ENCODE results near the gene ATXN7L1.

ATXN7L1 gene

DNA sequence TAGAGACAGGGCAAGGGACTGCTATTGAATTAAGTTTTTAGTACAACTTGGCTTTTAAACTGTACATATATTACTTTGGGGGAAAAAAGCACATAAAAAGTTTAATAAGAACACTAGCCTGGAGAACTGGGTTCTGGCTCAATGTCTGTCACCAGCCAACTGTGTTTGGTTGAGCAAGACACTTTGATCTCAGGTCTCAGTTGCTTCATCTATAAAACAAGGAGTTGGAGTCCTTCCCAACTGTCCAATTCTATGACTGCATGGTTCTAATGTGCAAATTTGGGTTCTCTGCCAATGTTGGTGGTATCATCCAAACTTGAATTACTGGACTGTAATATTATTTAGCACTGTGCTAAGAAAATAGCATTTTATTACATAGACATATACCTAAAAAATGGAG, 50.3 kb downstream of the ATXN7L1 start:
- DNase-seq, result no peak

DNA sequence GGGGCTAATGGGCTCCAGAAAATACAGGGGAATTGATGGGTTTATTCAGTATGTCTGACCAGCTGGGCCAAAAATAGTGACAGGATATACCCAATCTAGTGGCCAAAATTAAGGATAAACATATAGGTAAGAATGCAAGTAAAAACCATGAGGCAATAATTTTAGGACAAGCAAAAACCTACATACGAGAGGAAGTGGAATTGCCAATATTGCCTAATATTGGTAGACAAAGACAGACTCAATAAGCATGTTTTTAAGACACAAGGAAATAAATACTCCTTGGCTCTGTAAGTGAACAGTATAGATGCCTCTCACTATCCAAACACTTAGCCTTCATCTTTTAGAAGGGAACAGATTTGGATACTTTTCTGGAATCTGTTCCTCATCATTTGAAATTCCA, 51.0 kb downstream of the ATXN7L1 start:
- no peak for DNase-seq

DNA sequence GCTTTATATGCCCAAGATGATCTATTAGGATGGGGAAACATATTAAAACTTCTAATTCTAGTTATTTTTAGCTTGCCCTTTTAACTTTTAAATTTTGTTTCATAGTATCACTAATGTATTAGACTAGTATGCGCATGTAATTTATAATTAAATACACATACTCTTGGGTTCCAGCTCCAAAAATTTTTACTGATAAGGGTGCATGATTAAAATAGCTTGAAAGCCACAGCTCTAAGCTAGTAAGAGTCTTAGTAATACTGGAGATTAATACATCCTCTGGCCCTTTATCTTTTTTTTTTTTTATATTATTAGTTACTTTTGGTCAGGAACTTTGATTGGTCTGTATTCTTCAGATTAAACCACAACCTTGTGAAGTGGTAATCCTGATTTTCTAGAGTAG, 53.6 kb downstream of the ATXN7L1 start:
- no peak for DNase-seq

DNA sequence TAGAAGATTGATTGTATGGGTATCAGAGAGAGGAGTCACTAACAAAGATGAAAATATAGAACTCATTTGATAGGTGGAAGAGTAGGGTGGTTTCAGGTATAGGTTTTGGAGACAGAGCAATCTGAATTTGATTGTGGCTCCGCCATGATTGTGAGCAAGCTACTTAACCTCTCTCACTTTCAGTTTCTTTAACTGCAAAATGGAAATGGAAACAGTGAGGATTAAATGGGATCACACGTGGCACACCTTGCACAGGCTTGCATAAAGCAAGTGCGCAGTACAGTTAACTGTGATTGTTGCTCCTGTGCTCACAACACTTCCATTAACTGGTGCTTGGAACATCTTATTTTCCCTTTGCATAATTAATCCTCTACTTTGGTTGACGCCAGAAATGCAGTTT, 54.9 kb downstream of the ATXN7L1 start:
- no peak for DNase-seq

DNA sequence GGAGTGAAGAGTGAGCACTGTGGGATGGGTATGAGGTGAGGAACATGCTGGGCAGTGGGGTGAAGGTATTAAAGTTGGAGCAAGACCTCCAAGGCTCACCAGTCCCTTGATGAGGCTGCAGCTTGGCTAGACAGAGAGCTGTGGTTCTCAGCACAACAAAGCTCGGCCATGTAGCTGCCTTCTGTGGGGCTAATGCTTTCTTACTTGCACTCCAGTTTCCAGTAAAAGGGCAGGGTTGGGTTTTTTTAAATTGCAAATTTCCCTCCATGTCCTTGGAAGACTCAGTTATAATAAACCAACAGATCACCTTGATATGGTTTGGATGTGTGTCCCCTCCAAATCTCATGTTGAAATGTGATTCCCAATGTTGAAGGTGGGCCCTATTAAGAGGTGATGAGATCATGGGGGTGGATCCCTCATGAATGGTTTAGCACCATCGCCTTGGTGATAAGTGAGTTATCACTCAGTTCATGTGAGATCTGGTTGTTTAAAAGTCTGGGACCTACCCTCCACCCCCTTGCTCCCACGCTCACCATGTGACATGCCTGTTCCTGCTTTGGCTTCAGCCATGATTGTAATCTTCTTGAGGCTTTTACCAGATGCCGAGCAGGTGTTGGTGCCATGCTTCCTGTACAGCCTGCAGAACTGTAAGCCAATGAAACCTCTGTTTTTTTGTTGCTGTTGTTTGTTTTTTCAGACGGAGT, 55.9 kb downstream of the ATXN7L1 start:
- no peak for DNase-seq

DNA sequence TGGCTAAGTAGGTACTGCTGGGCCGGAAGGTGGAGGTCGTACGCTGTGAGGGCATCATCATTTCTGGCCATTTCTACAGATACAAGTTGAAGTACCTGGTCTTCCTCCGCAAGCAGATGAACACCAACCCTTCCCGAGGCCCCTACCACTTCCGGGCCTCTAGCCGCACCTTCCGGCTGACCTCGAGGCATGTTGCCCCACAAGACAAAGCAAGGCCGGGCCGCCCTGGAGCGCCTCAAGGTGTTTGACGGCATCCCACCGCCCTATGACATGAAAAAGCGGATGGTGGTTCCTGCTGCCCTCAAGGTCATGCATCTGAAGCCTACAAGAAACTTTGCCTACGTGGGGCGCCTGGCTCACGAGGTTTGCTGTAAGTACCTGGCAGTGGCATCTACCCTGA, 56.8 kb downstream of the ATXN7L1 start:
- no peak for DNase-seq

- no peak for DNase-seq
Observed at GRCh38 chr7:105816954-105817615, 59.3 kb downstream of the ATXN7L1 start.

DNA sequence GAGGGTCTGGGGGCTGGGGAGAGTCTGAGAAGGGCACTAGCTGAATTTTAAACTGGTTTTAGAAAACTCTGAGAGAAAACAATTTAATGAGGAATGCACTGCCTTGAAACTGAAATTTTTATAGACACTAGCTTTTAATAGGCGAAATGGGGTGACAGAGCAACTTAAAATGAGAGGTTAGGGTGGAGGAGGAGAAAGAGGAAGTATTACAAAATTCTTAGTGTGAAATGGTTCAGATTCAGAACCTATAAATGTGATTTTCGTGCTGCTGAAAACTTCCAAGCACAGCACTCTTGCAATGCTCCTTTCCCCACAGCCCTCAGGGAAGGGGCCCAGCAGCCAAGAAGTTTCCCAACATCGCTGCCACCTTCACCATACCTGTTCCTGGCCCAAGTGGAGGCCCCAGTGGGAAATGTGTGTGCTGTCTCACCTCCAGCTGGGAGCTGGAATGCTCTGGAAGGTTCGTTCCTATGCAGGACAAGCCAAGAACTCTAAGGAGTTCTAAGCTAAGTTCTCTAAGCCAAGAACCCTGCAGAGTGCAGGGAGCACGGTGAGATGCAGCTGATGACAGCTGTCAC, 60.0 kb downstream of the ATXN7L1 start:
- no peak for DNase-seq

DNA sequence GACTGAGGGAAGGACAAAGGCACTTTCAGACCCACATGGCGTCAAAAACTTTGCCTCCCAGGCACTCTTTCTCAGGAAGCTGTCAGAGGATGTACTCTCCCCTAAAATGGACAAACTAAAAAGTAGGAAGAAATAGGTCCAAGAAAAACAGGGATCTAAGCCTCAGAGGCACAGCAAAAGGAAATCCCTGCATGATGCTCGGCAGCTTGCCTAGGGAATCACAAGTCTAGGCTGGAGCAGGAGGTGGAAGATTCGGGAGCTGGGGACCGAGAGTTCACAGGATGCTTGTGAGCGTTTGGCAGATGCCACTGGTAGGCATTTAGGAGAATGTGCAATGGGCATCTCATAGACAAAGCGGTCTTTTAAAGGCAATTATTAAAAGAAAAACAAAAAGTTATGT, 60.8 kb downstream of the ATXN7L1 start:
- no peak for DNase-seq

GRCh38 chr7:105814481-105814880, 61.9 kb downstream of the ATXN7L1 start:
- no peak for DNase-seq

DNA sequence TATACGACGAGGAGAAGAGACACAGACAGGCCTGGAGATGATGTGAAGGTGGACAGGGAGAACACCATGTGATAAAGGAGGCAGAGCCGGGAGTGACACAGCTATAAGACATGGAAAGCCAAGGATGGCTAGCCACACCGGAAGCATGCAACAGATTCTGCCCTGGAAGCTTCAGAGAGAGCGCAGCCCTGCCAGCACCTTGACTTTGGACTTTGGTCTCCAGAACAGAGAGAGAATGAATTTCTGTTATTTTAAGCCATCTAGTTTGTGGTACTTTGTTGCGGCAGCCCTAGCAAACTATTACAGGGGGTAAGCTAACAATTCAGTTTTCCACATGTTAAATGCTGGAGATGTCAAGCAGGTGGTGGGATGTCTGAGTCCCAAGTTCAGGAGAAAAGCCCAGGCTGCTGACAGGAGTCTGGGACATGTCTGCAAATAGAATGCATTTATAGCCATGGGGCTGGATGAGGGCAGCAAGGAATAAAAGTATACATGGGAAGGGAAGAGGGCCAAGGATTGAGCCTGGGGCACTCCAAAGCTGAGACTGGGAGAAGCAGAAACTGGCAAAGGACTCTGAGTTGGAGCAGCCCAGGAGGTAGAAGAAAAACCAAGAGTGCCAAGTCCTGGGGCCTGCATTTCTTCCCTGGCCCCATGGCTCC, 65.1 kb downstream of the ATXN7L1 start:
- no peak for DNase-seq

GRCh38 chr7:105810556-105810955, 65.8 kb downstream of the ATXN7L1 start:
- DNase-seq, result peak; percentile 30

DNA sequence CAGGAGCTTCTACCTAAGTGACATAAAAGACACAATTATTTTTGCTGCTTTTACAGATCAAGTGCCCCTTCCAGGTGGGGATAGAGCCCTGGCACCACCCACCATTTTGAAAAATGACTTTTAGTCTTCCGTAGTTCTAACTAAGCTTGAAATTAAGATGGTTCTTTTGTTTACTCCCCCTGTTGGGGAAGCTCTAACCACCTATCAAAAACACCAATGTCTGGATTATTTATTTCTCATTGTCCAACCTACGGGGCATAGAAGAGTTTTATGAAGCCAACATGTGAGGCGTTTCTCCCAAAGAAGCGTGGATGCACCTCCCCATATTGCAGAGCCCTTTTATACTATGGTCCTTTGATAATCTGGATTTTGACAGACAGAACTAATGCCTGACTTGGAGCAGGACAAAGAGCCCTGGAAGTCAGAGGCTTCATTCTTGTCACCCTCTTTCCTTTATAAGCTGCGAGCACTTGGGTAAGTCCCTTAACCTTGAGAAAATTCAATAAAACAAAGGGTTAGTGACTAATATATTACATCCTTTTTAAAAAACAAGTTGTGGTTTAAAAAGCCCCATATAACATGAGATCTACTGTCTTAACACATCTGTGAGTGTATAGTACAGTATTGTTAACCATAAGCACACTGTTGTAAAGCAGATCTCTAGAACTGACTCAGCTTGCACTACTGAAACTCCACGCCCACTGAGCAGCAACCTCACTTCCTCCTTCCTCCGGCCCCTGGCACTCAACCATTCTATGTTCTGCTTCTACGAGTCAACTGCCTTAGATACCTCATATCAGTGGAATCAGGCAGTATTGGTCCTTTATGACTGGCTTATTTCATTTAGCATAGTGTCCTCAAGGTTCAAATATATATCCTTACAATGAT, 67.5 kb downstream of the ATXN7L1 start:
- peak; percentile 76 for DNase-seq

- DNase-seq, result no peak
Observed at GRCh38 chr7:105808209-105808608, 68.2 kb downstream of the ATXN7L1 start.

- no peak for DNase-seq
Observed at GRCh38 chr7:105807448-105807762, 69.0 kb downstream of the ATXN7L1 start.

GRCh38 chr7:105806592-105807447, 69.6 kb downstream of the ATXN7L1 start:
- peak; percentile 68 for DNase-seq

- no peak for DNase-seq
Observed at GRCh38 chr7:105805447-105806019, 70.9 kb downstream of the ATXN7L1 start.

GRCh38 chr7:105803429-105803736, 73.0 kb downstream of the ATXN7L1 start:
- DNase-seq, result no peak

DNA sequence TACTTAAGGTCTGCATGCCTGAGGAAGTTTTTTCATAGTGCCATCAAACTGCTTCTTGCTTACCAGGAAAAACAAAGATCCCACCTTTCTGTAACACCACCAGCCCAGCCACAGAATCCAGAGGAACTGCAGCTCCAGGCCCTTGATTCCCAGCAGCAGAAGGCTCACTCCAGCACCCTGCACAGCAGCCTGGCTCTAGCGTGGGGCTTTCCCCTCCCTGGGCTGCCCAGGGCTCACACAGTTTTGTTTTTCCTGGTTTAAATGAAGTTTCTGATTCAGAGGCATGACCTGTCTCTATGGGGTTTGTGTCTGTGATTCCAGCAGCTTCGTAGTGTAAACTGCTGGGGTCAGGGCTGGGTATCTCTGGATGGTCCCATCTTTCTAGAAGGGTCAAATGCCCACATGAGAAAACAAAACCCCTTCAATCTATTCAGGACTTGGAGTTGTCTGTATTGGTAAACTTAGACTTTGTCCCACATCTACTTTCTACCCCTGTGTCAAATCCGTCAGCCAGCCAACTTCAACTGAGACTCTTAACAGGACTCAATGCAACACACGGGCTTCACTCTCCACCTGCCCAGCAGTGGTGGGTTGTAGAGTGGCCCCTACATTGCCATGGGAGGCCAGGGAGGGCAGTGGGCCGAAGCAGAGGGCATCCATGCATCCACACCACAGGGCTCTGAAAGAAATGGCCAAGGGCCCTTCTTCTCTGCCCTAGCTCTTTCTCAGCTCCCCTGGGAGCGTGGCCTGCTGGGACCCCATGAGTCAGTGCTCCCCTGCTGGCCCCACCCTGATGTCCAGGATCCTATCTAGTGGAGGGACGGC, 73.6 kb downstream of the ATXN7L1 start:
- DNase-seq, result no peak

DNA sequence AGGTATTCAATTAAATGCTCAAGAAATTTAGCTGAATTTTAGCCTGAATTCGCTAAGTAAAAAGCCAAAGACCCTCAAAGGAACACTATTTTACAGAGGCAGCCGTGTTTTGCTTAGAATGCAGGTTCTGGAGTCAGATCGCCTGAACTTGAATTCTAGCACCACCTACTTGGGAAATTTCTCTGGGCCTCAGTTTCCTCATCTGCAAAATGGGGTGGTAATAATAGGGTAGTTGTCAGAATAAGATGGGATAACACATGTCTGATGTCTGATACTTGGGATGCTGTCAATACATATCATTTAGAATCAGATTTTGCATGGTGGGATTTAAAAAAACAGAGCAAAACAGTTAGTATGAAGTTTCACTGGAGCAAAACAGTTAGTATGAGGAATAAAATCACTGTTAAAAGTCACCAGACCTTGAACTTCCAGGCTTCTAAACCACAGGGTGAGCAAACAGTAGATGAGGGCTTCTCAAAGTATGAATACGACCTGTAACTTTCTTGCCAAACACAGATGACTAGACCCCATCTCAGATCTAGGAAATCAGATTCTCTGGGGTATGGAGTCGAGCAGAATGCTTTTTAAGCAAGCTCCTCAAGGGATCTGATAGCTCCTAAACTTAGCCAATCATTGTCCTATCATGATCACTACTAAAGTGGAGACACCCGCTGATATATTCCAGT, 75.4 kb downstream of the ATXN7L1 start:
- no peak for DNase-seq
